ENCODE data around the gene HSP90AA1. TPM values are rescaled to one million over a fixed set of nuclear protein-coding genes. Genes with fewer than 3 reads are reported as not detected.

Gene HSP90AA1
- total RNA-seq, 1 experiment from 2014 or later: 671 TPM

DNA sequence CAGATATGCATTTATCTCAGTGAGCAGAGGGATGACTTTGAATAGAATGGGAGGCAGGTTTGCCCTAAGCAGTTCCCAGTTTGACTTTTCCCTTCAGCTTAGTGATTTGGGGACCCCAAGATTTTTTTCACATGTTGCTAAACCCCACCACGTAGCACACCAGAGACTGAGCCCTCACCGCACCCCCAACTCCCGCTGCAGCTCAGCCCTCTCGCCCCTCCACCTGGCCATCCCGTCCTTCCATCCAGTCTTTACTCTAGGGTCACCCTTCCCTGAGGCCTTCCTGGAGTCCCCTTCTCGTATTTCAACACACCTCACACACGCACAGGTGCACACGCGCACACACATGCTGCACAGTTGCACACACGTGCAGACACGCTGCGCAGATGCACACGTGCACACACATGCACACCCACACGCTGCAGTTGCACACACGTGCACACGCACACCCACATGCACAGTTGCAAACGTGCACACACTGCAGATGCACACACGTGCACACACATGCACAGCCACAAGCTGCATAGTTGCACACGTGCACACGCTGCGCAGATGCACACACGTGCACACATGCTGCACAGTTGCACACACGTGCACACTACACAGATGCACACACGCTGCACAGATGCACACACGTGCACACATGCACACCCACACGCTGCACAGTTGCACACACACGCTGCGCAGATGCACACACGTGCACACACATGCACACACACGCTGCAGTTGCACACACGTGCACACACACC, 30.0 kb downstream of the HSP90AA1 start:
- TF ChIP-seq EZH2phosphoT487 (IDR thresholded peaks at IDR 0.05; ENCODE audit: borderline replicate concordance, low read length) (no peak), EZH2 (IDR thresholded peaks at IDR 0.05; ENCODE audit: low read length, unreplicated experiment) (no peak)
- TF ChIP-seq, protein P1, sequence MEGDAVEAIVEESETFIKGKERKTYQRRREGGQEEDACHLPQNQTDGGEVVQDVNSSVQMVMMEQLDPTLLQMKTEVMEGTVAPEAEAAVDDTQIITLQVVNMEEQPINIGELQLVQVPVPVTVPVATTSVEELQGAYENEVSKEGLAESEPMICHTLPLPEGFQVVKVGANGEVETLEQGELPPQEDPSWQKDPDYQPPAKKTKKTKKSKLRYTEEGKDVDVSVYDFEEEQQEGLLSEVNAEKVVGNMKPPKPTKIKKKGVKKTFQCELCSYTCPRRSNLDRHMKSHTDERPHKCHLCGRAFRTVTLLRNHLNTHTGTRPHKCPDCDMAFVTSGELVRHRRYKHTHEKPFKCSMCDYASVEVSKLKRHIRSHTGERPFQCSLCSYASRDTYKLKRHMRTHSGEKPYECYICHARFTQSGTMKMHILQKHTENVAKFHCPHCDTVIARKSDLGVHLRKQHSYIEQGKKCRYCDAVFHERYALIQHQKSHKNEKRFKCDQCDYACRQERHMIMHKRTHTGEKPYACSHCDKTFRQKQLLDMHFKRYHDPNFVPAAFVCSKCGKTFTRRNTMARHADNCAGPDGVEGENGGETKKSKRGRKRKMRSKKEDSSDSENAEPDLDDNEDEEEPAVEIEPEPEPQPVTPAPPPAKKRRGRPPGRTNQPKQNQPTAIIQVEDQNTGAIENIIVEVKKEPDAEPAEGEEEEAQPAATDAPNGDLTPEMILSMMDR (conservative IDR thresholded peaks at IDR 0.05; ENCODE audit: low read depth, low read length): no peak
- POLR2A ChIA-PET (ENCODE audit: unreplicated experiment): no interaction called here

DNA sequence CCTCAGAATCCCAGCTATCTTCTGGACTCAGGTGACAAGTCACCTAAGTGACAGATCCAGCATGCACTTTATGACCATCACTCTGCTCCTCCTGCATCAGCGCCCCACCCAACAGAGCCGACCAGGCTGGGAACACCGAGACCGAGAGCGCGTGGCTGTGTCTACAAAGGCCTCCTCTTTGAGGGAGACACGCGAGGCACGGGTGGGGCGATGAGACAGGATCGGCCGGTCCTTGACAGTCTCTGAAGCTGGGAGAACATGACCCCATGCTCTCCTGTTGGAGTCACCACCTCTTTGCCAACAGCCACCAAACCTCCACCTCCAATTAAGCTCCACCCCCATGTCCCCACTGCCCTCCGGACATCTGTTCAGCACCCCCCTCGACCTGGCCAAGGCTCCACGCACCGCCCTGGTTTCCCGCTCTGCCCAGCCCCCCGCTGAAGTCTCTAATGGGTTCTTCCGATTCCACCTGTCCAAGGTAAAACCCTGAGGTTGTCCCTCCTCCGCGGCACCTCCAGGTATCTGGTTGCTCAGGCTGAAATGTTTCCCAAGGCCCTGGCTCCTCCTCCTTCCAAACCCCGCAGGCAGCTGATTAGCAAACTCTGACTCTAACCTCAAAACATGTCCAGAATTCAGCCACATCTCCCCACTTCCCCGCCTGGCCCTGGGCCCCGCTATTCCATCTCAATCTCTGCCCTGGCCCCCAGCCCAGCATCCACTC, 31.5 kb downstream of the HSP90AA1 start:
- Histone ChIP-seq H3K79me2 (ENCODE audit: low read length) (no peaks in the 10 kb centered on the region), H3K27me3 (ENCODE audit: low read length) (no peaks in the 10 kb centered on the region), H4K20me1 (ENCODE audit: low read length) (no peaks in the 10 kb centered on the region), H3K36me3 (ENCODE audit: low read depth, low read length) (peaks cover 30% of the 10 kb centered on the region), H3K9me2 (replicated peaks; ENCODE audit: low read length) (no peaks in the 10 kb centered on the region), H3F3A (ENCODE audit: low read length, unreplicated experiment) (peaks cover 14% of the 10 kb centered on the region), H3K9me3 (ENCODE audit: low read length) (no peaks in the 10 kb centered on the region), H3K27ac (ENCODE audit: low read length) (no peak overlapping the region), H3K4me3 (ENCODE audit: low read length) (no peak overlapping the region), H2AFZ (ENCODE audit: low read length) (no peak overlapping the region), H3K4me2 (ENCODE audit: low read length) (no peak overlapping the region), H3K9ac (ENCODE audit: low read length) (no peak overlapping the region), H3K4me1 (ENCODE audit: insufficient read depth, low read length) (no peaks in the 10 kb centered on the region)
- CTCF ChIA-PET: no interaction called here
- BruUV-seq (replicated peaks): no TSS peak
- ATAC-seq (no peak), DNase-seq (no peak)
- TF ChIP-seq, protein P1 (conservative IDR thresholded peaks at IDR 0.05; ENCODE audit: low read depth, low read length): no peak
- TF ChIP-seq EZH2phosphoT487 (IDR thresholded peaks at IDR 0.05; ENCODE audit: borderline replicate concordance, low read length) (no peak), EZH2 (IDR thresholded peaks at IDR 0.05; ENCODE audit: low read length, unreplicated experiment) (no peak)
- intact Hi-C loops (cut with micrococcal nuclease): no loop called here
- POLR2A ChIA-PET (ENCODE audit: unreplicated experiment): no interaction called here

More for the DNA sequence above, 30.0 kb downstream of the HSP90AA1 start:
- no TSS peak for BruUV-seq (replicated peaks)
- Histone ChIP-seq H3F3A (ENCODE audit: low read length, unreplicated experiment) (peaks cover 10% of the 10 kb centered on the region), H3K36me3 (ENCODE audit: low read depth, low read length) (peaks cover 16% of the 10 kb centered on the region), H3K9me3 (ENCODE audit: low read length) (no peaks in the 10 kb centered on the region), H3K79me2 (ENCODE audit: low read length) (no peaks in the 10 kb centered on the region), H3K9me2 (replicated peaks; ENCODE audit: low read length) (no peaks in the 10 kb centered on the region), H3K4me2 (ENCODE audit: low read length) (no peak overlapping the region), H3K27ac (ENCODE audit: low read length) (no peak overlapping the region), H3K27me3 (ENCODE audit: low read length) (no peaks in the 10 kb centered on the region), H3K9ac (ENCODE audit: low read length) (no peak overlapping the region), H2AFZ (ENCODE audit: low read length) (no peak overlapping the region), H3K4me1 (ENCODE audit: insufficient read depth, low read length) (no peaks in the 10 kb centered on the region), H3K4me3 (ENCODE audit: low read length) (no peak overlapping the region), H4K20me1 (ENCODE audit: low read length) (no peaks in the 10 kb centered on the region)
- no peak for DNase-seq
- peak; percentile 5; the same call in 1 of the 2 replicates for ATAC-seq
- intact Hi-C loops (cut with micrococcal nuclease): no loop called here
- CTCF ChIA-PET: no interaction called here

DNA sequence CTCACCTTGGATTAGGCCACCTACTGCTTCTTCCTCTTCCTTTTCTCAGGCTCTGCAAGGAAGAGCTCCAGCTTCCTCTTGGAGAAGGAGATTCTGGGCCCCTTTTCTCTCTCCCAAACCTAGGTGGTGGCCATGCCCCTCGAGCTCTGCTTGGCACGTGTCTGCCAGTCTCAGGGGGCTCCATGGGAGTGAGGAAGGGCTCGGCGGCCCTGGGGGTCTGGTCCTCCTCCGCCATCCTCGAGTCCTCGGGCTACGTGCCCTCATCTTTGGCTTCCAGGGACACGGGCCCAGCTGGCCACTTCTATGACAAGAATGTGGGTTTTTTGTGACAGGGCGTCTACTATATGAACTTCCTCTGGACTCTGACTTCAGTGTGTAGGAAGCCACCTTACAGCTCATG, 34.3 kb downstream of the HSP90AA1 start:
- ChIA-PET CTCF (no interaction called here), POLR2A (ENCODE audit: unreplicated experiment) (no interaction called here)
- peaks cover 10% of the 10 kb centered on the region for H3F3A ChIP-seq (ENCODE audit: low read length, unreplicated experiment)
- TF ChIP-seq, protein P1 (conservative IDR thresholded peaks at IDR 0.05; ENCODE audit: low read depth, low read length): no peak
- no peak for TF ChIP-seq EZH2 (IDR thresholded peaks at IDR 0.05; ENCODE audit: low read length, unreplicated experiment)
- TF ChIP-seq EZH2phosphoT487 (IDR thresholded peaks at IDR 0.05; ENCODE audit: borderline replicate concordance, low read length): no peak
- no peak overlapping the region for H2AFZ ChIP-seq (ENCODE audit: low read length)
- no peak overlapping the region for H3K4me3 ChIP-seq (ENCODE audit: low read length)
- no peak overlapping the region for H3K4me2 ChIP-seq (ENCODE audit: low read length)
- intact Hi-C loops (cut with micrococcal nuclease): no loop called here
- H3K9me3 ChIP-seq (ENCODE audit: low read length): no peaks in the 10 kb centered on the region
- H4K20me1 ChIP-seq (ENCODE audit: low read length): no peaks in the 10 kb centered on the region
- H3K9ac ChIP-seq (ENCODE audit: low read length): no peak overlapping the region
- H3K27ac ChIP-seq (ENCODE audit: low read length): no peak overlapping the region
- H3K36me3 ChIP-seq (ENCODE audit: low read depth, low read length): peaks cover 58% of the 10 kb centered on the region
- ATAC-seq (no peak), DNase-seq (no peak)
- no peaks in the 10 kb centered on the region for H3K9me2 ChIP-seq (replicated peaks; ENCODE audit: low read length)
- BruUV-seq (replicated peaks): no TSS peak
- H3K4me1 ChIP-seq (ENCODE audit: insufficient read depth, low read length): no peaks in the 10 kb centered on the region
- H3K79me2 ChIP-seq (ENCODE audit: low read length): no peaks in the 10 kb centered on the region
- no peaks in the 10 kb centered on the region for H3K27me3 ChIP-seq (ENCODE audit: low read length)
